ENCODE results near the gene TEK. TPM values are rescaled to one million over a fixed set of nuclear protein-coding genes. Genes with fewer than 3 reads are reported as not detected.

The TEK gene
- total RNA-seq, 1 donor from 2014 or later: 8.0 TPM

DNA sequence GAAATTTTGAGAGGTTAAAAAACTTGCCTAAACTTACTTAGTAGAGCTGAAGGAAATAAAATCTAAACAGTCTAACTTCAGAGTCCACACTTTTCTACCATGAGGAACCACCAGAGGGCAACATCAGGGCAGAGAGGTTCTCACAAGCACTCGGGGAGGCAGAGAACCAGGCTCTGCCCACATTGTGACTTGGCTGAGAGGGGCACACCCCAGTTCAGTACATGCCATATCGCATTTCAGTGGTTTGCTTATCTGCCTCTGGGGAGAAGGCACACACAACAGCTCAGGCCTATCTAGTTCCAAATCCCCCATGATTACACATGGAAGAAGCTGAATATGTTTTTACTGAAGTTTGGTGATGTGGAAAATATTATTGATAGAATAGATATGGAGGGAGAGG is 138.7 kb downstream of the TEK start:
- no peak for DNase-seq

DNA sequence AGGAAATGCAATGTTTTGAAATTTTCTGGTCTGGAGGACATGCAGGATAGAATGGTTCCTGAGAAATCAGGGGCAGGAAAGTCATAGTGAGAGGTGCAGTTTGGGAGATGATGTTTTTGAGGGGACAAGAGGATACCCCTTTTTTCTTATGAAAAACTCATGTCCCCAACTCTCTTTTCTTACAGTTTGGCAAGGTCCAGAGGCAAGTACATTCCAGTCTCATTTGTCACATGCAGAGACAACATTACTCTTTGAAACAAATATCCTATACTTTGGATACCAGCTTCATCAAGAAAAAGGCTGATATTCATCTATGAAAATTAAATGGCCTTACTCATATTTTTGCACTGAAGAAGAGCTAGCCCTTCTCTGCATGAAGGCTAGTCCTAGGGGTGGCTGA is 139.7 kb downstream of the TEK start:
- DNase-seq: no peak

DNA sequence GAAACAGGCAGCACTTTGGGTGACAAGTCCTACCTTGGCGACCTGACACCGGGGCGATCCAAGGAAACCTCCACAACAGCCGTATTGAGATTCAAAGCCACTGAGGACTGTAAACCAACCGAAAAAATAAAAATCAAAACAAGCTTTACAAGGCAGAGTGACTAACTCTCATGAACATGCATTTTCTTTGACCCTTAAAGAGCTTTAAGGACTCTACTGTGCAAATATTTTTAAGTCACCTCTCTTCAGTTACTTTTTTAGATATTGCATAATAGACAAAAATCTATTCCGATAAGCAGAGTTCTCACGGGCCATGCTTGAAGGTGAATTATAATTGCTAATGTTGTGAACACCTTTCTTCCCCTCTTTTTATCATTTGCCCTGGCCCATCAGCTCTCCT is 149.6 kb downstream of the TEK start:
- no peak for DNase-seq

DNA sequence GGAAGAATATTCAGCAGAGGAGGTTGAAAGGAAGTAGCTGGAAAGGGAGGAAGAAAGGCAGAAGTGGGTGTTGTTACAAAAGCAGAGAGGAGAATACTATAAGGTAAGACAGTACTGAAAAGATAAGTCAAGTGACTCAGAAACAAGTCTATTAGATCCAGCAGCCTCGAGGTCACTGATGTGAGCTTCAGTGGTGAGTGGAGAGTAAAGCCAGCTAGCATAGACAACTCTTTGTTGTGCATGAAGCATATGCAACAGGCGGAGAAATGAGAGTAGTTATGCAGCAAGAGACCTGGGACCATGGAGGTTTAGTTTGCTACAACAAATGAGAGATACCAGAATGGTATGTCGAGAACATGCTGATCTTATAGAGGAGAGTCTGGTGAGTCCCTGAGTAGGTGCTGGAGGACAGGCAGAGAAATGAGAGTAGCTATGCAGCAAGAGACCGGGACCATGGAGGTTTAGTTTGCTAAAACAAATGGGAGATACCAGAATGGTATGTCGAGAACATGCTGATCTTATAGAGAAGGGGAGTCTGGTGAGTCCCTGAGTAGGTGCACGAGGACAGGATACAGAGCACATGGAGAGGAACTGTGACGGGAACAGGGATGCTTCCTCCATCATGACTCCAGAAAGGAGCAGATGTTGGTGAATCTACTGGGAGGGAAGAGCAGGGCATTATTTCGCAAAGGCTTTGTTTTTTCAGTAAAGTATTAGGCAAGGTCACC is 151.9 kb downstream of the TEK start:
- DNase-seq: no peak

DNA sequence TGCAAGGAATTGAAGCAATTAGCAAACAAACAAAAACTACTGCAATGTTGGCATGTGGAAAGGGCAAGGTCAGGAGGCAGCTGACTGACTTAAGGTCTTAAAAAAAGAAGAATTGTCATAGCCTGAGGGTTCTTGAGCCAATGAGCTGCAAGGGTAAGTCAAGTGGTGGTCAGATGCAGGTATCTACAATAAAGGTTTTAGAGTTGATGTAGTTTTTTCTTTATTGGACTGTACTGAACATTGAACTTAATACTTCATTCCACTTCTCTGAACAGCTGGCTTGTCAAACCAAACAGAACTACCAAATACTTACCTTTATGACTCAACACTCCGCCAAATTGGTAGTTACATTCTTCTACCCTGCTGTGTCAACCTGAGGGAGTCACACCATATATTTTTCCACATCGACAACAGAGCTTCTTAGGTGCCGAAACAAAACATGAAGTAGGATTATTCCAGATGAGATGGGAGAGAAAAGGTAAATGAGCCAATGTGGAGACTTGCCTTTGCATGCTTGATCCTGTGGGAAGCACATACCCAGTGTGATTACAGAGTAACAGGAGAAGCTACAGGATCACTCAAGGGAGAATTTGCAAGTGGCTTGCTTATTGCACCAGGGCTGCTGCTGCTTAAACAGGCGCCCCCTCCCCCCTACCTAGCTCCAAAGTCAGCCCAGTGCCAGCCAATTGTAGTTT is 152.6 kb downstream of the TEK start:
- no peak for DNase-seq

DNA sequence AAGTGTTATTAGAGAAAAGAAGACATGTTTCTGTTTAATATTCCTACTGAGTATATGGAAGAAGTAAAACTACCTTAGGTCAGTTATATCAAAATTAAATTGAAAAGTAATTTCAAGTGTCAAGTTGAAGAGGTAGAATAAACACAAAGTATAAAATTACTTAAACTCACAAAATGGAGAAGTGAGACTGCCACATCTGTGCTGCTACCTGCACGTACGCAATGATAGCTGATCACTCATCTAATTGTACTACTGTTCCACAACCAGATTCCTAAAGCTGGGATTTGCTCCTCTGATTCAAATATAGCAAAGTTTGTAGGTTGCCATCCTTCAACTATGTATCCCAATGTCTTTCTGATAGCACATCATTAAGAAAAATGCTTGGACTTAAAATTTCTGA is 163.1 kb downstream of the TEK start:
- DNase-seq: no peak

DNA sequence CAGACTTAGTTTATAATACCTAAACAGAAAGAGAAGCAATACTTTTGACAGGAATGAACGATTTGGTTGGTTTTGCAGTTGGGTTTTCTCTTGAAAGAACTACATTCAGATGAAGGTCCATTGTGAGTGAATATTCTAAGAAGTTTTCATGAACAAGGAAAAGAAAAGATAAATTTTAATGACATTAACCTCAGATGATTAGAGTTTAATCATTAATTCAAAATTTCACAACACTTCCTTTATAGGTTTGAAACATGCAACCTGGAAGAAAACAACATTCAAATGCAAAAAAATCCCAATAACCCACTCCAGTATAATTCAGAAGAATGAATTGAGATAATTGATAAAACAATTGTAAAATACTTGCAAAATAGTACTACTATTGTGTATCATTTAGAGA is 164.2 kb downstream of the TEK start:
- DNase-seq: no peak

DNA sequence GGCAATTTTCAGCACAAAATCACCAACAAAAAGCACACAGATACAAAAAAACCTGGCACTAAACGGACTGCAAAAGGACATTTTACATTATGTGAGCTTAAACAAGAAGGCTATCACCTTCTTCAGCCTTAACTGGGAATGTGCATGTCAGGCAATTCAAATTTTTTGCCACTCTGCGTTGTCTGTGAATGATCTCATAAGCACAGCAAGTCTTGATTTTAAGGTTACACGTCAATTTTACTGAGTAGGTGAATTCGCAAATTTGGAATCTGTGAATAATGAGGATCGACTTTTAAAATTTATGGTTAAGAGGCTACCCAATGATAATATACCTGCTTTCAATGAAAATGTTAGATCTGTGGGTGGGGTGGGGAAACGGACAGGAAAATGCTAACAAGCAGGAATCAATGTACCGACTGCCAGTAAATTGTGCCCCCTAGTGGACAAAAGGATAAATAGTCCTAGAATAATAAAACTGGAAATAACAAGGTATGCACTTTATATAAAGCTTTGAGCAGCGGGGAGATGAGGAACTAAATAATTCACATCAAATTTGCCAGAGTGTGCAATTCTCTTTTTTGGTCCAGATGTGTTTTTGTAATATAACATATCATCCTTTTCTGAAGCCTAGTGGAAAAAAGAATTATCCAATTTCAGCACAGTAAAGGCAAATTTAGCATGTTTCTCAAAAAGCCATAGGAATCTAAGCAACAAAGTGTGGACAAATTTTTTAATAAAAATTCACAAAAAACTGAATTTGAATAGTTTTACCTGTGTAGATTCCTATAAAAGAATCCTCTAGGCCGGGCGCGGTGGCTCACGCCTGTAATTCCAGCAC is 167.4 kb downstream of the TEK start:
- DNase-seq: no peak

DNA sequence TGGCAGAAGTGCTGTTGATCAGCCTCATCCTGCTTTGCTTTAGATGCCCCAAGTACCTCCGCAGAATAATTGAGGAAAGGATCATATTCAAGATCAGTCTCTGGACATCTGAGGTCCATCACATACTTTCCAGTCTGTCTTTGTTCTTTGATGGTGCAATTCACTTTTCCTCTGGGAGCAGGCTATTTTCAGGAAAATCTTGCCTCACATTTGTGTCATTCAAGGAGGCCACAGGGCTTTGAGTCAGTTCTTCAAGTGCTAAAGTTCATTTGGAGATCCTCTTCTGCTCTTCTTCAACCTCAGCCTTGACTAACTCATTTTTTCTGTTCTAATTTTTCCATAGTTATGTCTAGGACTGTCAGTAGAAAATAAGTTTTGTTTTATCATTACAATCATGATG is 169.3 kb downstream of the TEK start:
- DNase-seq: no peak

DNA sequence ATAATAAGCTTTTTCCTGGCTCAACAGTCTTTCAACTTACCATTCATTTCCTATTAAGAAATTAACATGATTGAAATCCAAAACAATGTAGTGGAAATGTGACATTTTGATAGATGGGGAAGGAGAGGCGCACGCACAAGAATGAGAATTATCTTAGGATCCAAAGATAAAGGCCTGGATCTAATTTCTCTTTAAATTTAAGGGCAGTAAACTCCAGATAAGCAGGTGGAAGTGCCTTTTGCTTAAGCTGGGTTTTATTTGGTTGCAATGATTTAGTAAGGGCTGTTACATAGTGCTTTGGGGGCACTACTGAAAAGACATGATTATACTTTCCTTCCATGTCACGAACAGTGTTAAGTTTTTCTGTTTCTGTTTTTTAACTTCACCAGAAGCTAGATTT is 170.6 kb downstream of the TEK start:
- DNase-seq: no peak

Small RNA genes within 50 kb of the gene (small RNA-seq; reads per million reads assigned to genes)
- gene AL355433.1: not detected
- gene RNA5SP280: not detected

Other genes with a start within 250 kb of the TEK start
- 19.3 TPM for gene CAAP1, start 216.4 kb upstream of the TEK start, total RNA-seq
- 49.0 TPM for gene PLAA, start 162.0 kb upstream of the TEK start, total RNA-seq
- gene IFT74, start 152.8 kb upstream of the TEK start, total RNA-seq: 17.3 TPM
- not detected for gene LRRC19, start 103.6 kb upstream of the TEK start, total RNA-seq
- 1.6 TPM for gene EQTN, start 187.9 kb downstream of the TEK start, total RNA-seq